Activated T-cell treated with anti-CD3 and anti-CD28 coated beads for 4 hours (primary cell): ENCODE data around the gene SMIM8.

Source experiments
- DNase-seq: peaks from one replicate; pipeline ENCODE4 v3.0.0-alpha.2; 2020

The SMIM8 gene

DNA sequence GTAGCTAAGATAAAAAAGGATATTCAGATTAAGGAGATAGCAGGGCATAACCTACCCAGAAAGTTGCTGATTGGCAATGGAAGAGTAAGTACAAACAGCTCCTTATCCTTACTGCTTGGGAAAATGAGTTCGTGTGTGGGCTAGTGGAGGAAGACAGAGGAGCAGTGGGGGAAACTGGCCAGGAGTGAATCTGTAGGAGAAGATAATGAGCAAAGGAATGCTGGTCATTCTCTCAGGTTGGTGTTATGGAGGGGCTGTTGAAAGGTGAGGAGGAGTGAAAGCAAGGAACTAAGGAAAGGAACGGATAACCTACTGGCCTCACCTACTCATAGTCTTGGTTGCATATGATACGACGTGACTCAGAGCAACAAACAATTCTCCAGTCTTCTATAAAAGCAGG is 14.0 kb downstream of the SMIM8 start:
- DNase-seq = no peak

GRCh38 chr6:87340230-87340629 is 17.8 kb downstream of the SMIM8 start:
- no peak for DNase-seq

GRCh38 chr6:87341158-87341557 is 18.8 kb downstream of the SMIM8 start:
- no peak for DNase-seq

- DNase-seq = no peak
Measured at GRCh38 chr6:87341899-87342298, 19.5 kb downstream of the SMIM8 start.

- DNase-seq = no peak
Measured at GRCh38 chr6:87342829-87343228, 20.4 kb downstream of the SMIM8 start.

- DNase-seq = no peak
Measured at GRCh38 chr6:87344731-87345130, 22.3 kb downstream of the SMIM8 start, which contains the start of gene C6orf163. Gene C6orf163 (plus strand): TSS chr6:87344813. CDS start chr6:87345100, 287 bp downstream.

- DNase-seq = no peak
Measured at GRCh38 chr6:87346700-87347099, 24.3 kb downstream of the SMIM8 start.

- DNase-seq = no peak
Measured at GRCh38 chr6:87349896-87350295, 27.5 kb downstream of the SMIM8 start.

DNA sequence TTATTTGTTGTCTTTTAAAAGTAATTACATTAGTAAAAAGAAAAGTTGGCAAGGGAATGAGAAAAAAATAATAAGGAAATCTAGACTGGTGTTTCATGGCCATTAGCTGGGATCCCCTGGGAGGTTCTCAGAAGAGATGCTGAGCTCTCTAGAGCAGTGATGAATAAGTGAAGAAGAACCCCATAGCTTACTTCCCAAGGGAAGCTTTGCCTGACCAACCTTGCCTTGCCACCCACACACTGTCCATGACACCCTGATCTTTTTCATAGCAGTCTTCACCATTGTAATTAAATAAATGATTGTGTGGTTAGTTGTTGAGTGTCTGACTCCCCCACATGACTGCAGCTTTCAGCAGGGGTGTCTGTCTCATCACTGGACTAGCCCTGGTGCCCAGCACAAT is 28.1 kb downstream of the SMIM8 start:
- no peak for DNase-seq

GRCh38 chr6:87351583-87351982 is 29.2 kb downstream of the SMIM8 start:
- DNase-seq = no peak

- DNase-seq = no peak
Measured at GRCh38 chr6:87356181-87356580, 33.8 kb downstream of the SMIM8 start.

DNA sequence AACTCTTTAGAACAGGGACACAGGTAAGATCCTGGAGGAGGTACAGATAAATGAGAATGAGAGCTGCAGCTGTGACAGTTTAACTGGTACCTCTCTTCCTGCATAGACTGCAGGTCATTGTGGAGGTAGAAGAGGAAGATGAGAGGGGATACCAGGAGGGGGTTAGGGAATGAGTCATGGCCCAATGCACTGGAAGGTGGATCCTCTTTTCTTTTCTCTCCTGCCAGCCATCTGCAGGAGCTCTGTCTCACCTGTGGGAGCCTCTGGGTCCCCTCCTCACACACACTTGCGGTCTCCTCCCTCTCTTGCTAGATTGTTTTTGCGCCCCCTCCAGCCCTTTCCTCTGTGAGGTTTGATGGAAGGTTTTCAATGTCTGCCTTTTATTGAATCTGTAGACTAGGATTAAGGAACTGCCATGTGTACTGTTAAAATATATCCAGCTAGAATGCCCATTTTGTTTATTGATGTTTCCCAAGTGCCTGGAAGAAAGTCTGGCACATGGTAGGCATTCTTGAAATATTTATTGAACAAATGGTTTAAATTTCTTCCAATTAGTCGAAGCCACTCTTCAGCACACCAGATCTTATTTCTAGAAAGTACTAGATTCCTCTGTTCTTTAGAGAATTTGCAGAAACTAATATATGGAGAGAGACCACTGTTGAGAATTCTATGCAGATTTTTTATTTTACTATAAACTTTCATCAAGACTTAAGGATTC is 35.2 kb downstream of the SMIM8 start:
- DNase-seq = no peak

- DNase-seq = no peak
Measured at GRCh38 chr6:87364602-87365252, 42.3 kb downstream of the SMIM8 start.

DNA sequence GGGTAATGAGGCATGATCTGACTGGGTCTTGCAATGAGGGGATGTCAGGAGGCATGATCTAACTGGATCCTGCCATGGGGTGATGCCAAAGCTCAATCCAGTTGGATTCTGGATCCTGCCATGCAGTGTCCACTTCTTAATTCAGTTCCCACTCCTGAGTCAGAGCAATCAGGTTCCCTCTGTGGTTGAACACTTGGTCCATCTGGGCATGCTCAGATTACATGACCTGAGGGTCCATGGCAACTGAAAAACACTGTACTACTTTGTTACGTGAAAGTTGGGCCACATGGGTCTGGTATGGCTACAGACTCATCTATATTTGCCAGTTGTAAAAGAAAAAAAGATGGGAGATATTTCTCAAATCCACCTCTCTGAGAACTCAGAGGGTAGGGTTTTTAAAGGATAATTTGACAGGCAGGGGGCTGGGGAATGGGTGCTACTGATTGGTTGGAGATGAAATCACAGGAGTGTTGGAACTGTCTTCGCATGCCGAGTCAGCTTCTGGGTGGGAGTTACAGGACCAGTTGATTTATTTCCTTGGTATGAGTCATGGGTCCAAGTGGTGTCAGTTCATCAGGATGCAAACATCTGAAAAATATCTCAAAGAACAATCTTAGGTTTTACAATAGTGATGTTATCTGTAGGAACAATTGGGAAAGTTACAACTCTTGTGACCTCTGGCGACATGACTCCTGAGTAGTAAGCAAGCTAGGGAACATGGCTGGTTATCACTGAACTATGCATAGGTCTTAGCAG is 43.9 kb downstream of the SMIM8 start:
- DNase-seq = no peak

DNA sequence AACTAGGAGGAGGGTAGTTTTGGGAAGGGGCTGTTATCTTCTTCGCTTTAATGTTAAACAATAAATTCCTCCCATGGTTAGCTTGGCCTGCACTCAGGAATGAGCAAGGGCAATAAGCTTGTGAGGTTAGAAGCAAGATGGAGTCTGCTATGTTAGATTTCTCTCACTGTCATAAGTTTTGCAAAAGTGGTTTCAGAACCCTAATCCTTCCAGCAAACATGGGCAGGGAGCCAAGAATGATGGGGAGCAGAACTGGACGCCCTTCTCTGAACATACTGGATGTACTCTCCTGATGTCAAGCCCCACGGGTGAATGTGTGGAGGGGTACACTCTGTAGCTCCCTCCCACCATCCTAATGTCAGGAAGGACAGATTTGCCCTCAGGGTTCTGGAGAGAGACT is 44.5 kb downstream of the SMIM8 start:
- no peak for DNase-seq

DNA sequence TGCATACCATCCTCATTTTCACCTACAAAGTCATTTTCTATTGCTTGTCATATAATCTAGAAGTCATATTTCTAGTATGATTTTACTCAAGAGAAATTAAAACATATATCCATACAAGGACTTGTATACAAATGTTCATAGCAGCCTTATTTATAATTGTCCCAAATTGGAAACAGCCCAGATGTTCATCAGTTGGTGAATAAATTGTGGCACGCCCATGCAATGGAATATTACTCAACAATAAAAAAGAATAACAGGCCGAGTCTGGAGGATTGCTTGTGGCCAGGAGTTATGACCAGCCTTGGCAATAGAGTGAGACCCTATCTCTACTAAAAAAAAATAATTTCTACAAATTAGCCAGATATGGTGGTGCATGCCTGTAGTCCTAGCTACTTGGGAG is 51.0 kb downstream of the SMIM8 start:
- no peak for DNase-seq

DNA sequence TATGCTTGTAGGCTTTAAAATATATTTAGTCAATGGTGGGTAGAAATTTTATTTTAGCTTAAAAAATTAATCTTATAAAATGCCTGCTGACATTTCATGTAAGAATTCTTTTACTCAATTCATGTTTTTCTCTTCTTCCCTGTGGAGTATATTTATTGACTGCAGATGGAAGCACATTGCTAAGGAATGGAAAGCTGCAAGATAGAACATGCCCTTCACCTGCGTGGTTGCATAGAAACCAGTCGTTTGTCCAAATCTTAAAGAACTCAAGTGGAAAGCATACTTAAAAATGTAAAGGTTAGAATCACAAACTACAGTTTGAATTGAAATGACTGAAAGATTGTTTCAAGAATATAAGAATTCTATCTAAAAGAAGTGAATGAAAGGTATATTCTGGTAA is 52.9 kb downstream of the SMIM8 start:
- DNase-seq = no peak

GRCh38 chr6:87376643-87377042 is 54.3 kb downstream of the SMIM8 start:
- DNase-seq = no peak

DNA sequence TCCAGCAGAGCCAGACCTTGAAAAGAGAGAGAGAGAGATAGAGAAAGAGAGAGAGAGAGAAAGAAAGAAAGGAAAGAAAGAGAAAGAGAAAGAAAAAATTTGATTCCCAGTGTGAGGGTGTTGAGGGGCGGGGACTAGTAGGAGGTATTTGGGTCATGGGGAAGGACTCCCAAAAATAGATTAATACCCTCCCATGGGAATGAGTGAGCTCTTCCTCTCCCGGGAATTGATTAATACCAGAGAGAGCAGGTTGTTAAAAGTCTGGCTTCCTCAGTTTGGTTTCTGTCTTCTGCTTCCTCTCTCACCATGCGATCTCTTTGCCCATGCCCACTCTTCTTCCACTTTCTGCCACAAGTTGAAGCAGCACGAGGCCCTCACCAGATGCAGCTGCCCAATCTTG is 56.6 kb downstream of the SMIM8 start:
- no peak for DNase-seq

GRCh38 chr6:87382861-87383260 is 60.5 kb downstream of the SMIM8 start:
- no peak for DNase-seq

GRCh38 chr6:87384038-87384437 is 61.6 kb downstream of the SMIM8 start:
- DNase-seq = no peak

- no peak for DNase-seq
Measured at GRCh38 chr6:87384449-87384848, 62.1 kb downstream of the SMIM8 start.

DNA sequence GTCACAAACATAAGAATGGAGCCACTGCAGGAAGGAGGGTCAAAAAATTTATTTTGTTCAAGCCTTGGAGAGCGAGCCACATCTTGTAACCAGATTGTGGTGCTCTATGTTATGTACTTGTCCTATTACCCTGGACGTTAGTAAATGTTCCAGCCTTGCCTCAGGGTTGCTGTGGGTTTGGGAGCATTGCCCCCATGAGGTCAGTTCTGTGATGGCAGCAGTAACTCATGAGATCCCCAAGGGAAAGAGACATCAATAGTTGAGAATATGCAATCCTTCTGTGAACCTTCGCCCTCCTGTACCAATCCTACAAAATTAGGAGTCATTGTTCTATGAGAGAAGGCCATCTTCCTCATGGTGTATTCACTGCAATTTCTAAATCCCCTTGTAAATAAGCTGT is 68.9 kb downstream of the SMIM8 start:
- no peak for DNase-seq
